Ascending aorta (tissue), 2 donors: ENCODE data around the gene ADGRA1. TPM values are rescaled to one million over a fixed set of nuclear protein-coding genes. Genes with fewer than 3 reads are reported as not detected.

Experiments
- DNase-seq, 2 donors: peaks; one replicate each; pipeline ENCODE4 v3.0.0-alpha.2; 2019; ENCODE audit warnings: low spot score in 2 of 2
- H3K27ac ChIP-seq, 2 donors: fragments of 200-600 bp; sonication (generic); one replicate each; pipeline ENCODE4 v1.5.1; 2016 to 2017; ENCODE audit warnings: mild to moderate bottlenecking in 1 of 2
- H3K27me3 ChIP-seq: fragments of 200-600 bp; sonication (generic); one replicate; pipeline ENCODE4 v1.5.1; 2017
- H3K36me3 ChIP-seq, 2 donors: fragments of 200-600 bp; sonication (generic); one replicate each; pipeline ENCODE4 v1.5.1; 2016
- H3K4me1 ChIP-seq, 2 donors: fragments of 200-600 bp; sonication (generic); one replicate each; pipeline ENCODE4 v1.5.1; 2016 to 2017; ENCODE audit warnings: mild to moderate bottlenecking in 1 of 2
- H3K4me3 ChIP-seq, 2 donors: fragments of 200-600 bp; sonication (generic); one replicate each; pipeline ENCODE4 v1.5.1; 2016 to 2017; ENCODE audit warnings: mild to moderate bottlenecking in 1 of 2
- H3K9me3 ChIP-seq, 2 donors: fragments of 200-600 bp; sonication (generic); one replicate each; pipeline ENCODE4 v1.5.1; 2016
- CTCF ChIP-seq, 3 experiments: fragments of 200-600 bp in 2 of 3; fragments of 450-650 bp in 1 of 3; sonication (generic) in 2 of 3; IDR thresholded peaks; one replicate each; pipeline ENCODE4 v1.5.1; 2016 to 2019; ENCODE audit warnings: antibody characterized with exemption in 3 of 3, mild to moderate bottlenecking in 1 of 3, moderate library complexity in 1 of 3
- intact Hi-C: fragments of 100-400 bp; cut with DNase I; formaldehyde crosslinking; loops from one replicate; pipeline ENCODE4 v1.15.1; 2023
- total RNA-seq: library from RNA; depleted of rRNA; stranded (reverse); fragments of >200 nt; gene quantifications from one replicate; pipeline ENCODE4 v1.1.0, GENCODE V29; 2016

ADGRA1 gene
- total RNA-seq, 1 donor from 2014 or later: not detected

GRCh38 chr10:133088956-133089800 is 1.5 kb downstream of the ADGRA1 start:
- TF ChIP-seq CTCF (IDR thresholded peaks at IDR 0.05): no peak

GRCh38 chr10:133090101-133090500 is 2.4 kb downstream of the ADGRA1 start:
- Histone ChIP-seq H3K36me3 (no peaks in the 10 kb centered on the region), H3K4me3 (no peak overlapping the region), H3K9me3 (no peaks in the 10 kb centered on the region), H3K27me3 (no peaks in the 10 kb centered on the region), H3K27ac (no peak overlapping the region), H3K4me1 (no peaks in the 10 kb centered on the region)
- intact Hi-C loops: no loop called here
- TF ChIP-seq CTCF (IDR thresholded peaks at IDR 0.05): no peak
- DNase-seq: no peak

More at GRCh38 chr10:133088956-133089800, 1.5 kb downstream of the ADGRA1 start:
- Histone ChIP-seq H3K4me1 (no peaks in the 10 kb centered on the region), H3K4me3 (no peak overlapping the region), H3K27me3 (no peaks in the 10 kb centered on the region), H3K27ac (no peak overlapping the region), H3K9me3 (no peaks in the 10 kb centered on the region), H3K36me3 (no peaks in the 10 kb centered on the region)
- no peak for DNase-seq
- intact Hi-C loops: no loop called here

- Histone ChIP-seq H3K4me1 (no peaks in the 10 kb centered on the region), H3K36me3 (no peaks in the 10 kb centered on the region), H3K27me3 (no peaks in the 10 kb centered on the region), H3K4me3 (no peak overlapping the region), H3K27ac (no peak overlapping the region), H3K9me3 (no peaks in the 10 kb centered on the region)
- intact Hi-C loops: no loop called here
- no peak for TF ChIP-seq CTCF (IDR thresholded peaks at IDR 0.05)
- no peak for DNase-seq
These were observed 2.9 kb downstream of the ADGRA1 start for GRCh38 chr10:133090654-133091053.

- Histone ChIP-seq H3K4me3 (no peak overlapping the region), H3K36me3 (no peaks in the 10 kb centered on the region), H3K4me1 (no peaks in the 10 kb centered on the region), H3K27ac (no peak overlapping the region), H3K9me3 (no peaks in the 10 kb centered on the region), H3K27me3 (no peaks in the 10 kb centered on the region)
- intact Hi-C loops: no loop called here
- no peak for DNase-seq
- TF ChIP-seq CTCF (IDR thresholded peaks at IDR 0.05): no peak
These were observed 3.6 kb downstream of the ADGRA1 start for GRCh38 chr10:133091316-133091715.

GRCh38 chr10:133093291-133093690 is 5.6 kb downstream of the ADGRA1 start:
- no peak for TF ChIP-seq CTCF (IDR thresholded peaks at IDR 0.05)
- H3K27me3 ChIP-seq: no peaks in the 10 kb centered on the region
- H3K9me3 ChIP-seq: no peaks in the 10 kb centered on the region
- H3K4me3 ChIP-seq: no peak overlapping the region
- no peaks in the 10 kb centered on the region for H3K36me3 ChIP-seq
- no peaks in the 10 kb centered on the region for H3K4me1 ChIP-seq
- DNase-seq: no peak
- intact Hi-C loops: no loop called here
- H3K27ac ChIP-seq: no peak overlapping the region
